GM21576 (cell line): ENCODE measurements around the gene GALNT13.

Experiments
- ATAC-seq: cut with Tn5 transposase; IDR thresholded peaks from one replicate; pipeline ENCODE4 v1.9.1; 2021; ENCODE audit warnings: mild to moderate bottlenecking, moderate library complexity; ENCODE audit not compliant: unreplicated experiment

GALNT13 gene

GRCh38 chr2:154394600-154394999, 522.9 kb downstream of the GALNT13 start:
- no peak for ATAC-seq

DNA sequence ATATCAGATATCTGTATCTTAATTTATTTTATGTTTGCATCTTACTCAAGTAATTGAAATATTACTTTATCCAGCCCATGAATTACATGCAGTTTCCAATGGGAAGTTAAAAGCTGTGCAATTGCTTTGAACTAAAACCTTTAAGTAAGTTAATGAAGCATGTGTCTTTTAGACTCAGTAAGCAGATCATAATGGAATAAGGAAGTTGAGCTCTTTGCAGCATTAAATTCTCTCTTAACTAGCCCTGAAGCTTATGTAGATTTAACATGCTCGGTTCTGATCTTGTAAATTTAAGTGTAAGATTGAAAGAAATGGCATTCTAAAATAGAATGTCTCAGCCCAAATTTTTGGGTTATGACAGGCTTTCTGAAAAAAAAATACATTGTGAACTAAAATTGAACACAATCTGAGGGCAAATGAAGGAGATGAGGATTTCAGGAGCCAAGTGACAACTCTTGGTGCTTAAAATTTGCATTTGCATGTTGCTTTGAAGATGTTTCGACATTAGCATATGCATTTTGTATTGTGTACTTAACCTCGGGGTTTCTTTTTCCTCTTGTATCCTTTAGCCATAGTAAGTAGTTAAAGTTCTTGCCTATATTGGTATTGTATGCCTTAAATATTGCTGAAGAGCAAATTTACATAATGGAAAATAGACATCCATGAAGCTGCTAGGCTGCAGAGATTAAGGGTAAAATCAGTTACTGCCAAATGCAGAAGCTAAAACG, 529.0 kb downstream of the GALNT13 start:
- ATAC-seq = no peak

DNA sequence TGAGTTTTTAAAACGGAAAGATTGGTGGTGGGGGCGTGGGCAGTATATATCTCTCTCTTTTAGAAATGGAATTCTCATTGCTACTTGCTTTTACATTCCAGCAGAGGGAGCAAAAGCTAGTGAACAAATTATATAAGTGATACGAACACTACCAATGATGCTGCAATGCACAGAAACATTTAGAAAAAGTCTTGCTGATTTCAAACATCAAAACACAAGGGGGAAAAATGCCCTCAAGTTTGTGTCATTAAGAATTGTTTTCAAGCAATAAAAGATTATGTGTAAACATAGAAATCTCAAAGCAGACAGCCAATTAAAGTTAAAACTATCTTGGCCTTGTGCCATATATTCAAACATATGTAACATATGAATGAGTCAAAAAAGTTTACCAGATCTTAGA, 530.5 kb downstream of the GALNT13 start:
- ATAC-seq = no peak

DNA sequence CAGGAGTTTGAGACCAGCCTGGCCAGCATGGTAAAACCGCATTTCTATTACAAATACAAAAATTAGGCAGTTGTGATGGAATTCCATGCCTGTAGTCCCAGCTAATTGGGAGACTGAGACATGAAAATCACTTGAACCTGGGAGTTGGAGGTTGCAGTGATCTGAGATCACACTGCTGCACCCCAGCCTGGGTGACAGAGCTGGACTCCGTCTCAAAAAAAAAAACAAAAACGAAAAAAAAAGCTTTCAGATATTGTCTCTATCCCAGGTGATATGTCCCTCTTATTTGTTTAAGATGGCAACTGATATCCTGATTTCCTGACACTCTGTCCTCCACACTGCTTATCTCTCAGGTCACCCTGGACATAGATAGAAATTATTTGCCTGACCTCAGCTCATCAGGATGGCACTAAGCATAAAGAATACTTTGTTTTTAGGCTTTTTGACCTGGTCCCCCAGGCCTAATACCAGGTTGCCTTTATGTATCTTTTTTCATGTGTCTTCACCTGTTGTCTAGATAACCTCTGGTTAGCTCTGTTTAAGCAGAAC, 531.6 kb downstream of the GALNT13 start:
- no peak for ATAC-seq

DNA sequence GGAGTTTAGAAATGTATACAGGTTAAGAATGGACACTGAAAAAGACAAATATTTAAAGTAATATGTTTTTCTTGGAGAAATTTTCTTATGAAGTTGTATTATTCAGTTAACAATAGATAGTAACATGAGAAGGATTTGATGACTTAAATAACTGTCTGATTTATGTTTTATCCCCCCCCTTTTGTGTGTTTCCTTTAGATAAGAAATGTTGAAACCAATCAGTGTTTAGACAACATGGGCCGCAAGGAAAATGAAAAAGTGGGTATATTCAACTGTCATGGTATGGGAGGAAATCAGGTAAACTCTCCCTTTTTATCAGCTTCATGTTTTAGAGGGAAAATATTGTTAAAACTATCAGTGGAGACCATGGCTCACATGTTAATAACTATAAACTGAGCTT, 537.1 kb downstream of the GALNT13 start:
- no peak for ATAC-seq

DNA sequence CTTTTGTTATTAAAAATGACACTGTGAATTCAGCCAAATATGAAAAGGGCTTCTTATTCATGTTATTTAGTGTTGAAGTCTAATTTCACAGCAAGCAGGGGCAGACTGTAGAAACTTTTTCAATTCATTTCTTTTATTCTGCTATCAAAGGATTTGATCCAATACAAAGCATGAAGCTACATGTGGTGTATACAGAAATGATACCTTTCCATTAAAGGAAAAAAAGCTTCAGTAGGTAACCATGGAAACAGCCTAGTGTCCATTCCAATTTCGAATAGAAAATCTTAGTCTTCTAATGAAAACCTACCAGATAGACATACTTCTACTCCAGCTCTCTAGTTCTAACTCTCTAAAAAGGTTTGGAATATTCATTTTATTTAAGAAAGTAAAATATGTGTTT, 550.5 kb downstream of the GALNT13 start:
- no peak for ATAC-seq

GRCh38 chr2:154425994-154426393, 554.3 kb downstream of the GALNT13 start:
- no peak for ATAC-seq

- no peak for ATAC-seq
These were observed 555.7 kb downstream of the GALNT13 start for GRCh38 chr2:154427453-154427852.

- ATAC-seq = no peak
These were observed 556.3 kb downstream of the GALNT13 start for GRCh38 chr2:154428022-154428421.

DNA sequence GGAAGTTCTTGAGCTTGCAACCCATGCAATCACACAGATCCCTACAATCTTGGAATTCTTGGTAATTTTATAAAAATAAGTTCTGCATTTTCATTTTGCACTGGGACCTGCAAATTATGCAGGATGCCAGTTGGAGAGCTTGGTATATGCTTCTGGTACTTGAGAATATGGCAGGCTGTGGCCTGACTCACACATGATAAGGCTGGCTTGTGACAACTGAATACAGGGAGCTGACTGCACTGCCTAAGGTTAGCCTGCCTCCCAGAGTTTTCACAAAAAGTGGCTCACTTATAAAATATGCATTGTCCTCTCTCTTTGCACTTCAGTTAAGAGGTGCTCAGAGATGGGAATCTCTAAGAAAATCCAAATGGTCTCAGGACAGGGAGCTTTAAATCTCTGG, 561.3 kb downstream of the GALNT13 start:
- no peak for ATAC-seq

GRCh38 chr2:154437104-154437503, 565.4 kb downstream of the GALNT13 start:
- no peak for ATAC-seq

GRCh38 chr2:154439156-154439555, 567.4 kb downstream of the GALNT13 start:
- ATAC-seq = no peak

DNA sequence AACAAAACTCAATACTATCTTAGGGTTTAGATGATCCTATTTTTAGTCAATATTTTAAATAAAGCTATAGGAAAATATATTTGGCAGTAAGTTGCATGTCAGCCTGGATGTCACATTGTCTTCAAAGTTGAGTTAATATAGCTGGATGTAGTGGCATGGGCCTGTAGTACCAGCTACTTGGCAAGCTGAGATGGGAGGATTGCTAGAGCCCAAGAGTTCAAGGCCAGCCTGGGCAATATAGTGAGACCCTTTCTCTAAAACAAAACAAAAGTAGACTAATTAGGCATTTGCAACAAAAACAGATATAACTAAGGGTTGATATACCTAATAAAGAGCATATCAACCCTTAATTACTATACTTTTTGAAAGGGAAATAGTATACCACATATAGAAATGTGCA, 572.2 kb downstream of the GALNT13 start:
- no peak for ATAC-seq

DNA sequence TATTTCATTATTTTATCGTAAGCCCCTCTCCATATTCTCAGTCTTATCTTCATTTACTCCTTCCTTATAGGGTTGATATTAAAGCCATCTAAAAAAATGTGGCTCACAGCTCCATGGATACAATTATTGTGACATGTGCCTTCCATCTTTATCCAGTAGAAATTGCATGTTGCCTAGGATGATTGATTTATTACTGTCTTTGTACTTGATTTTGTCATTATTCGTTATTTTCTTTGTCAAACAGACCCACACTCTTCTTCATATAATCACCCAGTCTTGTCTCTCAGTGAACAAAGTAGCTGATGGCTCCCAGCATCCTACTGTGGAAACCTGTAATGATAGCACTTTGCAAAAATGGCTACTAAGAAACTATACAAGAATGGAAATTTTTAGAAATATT, 574.6 kb downstream of the GALNT13 start:
- no peak for ATAC-seq

DNA sequence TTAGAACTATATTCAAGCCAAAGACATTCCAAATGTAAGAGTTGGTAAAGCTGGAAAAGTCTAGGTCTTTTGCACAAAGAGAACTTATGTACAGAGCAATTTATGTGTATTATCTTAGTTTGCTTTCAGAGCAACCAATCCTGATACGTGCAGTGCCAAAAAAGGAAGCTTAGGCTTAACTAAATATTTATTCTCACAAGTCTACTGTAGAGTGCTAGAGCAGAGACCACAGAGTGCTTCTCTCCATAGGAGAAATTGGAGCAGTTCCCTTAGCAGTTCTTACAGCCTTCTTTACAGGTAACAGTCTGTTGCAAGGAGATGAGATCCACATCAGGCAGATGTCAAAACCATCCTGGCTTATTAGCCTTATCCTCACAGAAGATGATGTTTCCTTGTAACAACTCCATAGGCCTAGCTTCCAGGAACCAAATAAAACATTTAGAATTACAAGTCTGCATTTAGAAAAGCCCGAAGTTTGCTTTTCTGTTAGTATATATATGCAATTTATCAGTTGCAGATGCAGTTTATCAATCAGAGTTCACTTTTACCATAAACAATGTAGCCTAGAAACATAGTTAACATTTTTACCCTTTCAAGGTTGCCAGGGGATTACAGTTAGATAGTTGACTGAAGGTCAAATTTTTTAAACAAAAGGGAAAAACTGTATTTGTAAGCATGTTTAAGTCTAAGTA, 576.2 kb downstream of the GALNT13 start:
- ATAC-seq = no peak

- ATAC-seq = no peak
These were observed 578.4 kb downstream of the GALNT13 start for GRCh38 chr2:154449951-154450658.

DNA sequence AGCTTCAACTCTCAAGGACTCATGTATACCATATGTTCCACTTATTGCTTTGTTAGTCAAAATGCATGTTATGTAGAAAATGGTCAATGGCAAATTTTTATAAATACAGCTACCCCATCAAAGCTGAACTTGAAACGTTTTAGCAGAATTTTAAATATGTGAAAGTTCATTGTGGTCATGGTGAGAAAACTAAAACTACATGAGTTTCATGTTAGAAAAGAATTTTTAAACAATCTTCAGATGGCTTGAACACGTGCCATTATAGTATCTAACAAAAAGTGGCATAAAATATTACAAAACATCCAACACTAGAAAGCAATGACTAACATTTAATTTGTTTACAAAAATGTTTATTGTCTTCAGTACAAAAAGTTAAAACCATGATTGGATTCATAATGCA, 580.7 kb downstream of the GALNT13 start:
- ATAC-seq = no peak

DNA sequence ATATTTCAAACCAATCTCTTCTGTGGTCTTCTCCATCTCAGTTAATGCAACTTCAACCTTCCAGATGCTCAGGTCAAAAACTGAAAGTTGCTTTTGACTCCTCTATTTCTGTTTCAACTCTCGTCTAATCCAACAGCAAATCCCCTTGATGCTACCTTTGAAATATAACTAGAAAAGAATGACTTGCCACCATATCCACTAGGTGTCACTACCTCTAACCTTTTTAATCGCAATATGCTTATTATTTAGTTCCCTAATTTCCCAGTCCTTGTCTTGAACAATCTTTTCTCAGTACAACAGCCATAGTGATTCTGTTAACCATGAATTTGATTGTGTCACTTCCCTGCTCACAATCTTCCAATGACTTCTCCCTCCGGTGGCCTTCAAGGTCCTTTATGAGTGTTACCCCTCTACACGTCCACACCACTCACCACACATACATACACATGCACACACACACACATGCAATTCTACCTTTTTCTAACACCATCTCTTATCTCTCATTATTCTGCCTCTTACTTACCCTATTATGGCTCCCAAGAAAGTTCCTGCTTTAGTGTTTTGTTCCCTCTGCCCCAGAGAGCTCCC, 581.3 kb downstream of the GALNT13 start:
- ATAC-seq = peak; percentile 67

- no peak for ATAC-seq
These were observed 583.4 kb downstream of the GALNT13 start for GRCh38 chr2:154455166-154455565.

DNA sequence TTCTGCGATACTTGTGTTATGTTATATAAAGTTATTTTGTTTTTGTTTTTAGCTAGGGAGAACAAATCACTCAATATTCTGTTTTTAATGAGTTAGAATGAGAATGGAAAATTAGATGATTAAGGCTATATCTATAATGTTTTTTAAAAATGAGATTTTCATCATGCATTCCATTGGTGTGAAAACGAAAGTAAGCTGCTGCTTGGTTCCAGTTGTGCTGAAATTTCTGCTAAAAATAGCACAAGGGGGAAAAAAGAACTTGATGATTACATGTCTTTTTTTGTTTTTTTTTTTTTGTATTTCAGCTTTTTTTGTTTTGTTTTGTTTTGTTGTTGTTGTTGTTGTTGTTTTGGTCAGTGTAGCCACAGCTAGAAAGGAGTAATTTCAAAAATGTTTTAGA, 584.1 kb downstream of the GALNT13 start:
- no peak for ATAC-seq

GRCh38 chr2:154457286-154457685, 585.6 kb downstream of the GALNT13 start:
- no peak for ATAC-seq
